GM12878 (cell line): ENCODE data around the gene MINPP1. TPM values are rescaled to one million over a fixed set of nuclear protein-coding genes. Genes with fewer than 3 reads are reported as not detected.

Source experiments
- ASH2L ChIP-seq: fragments of 300-600, 200-600 bp; sonication (generic); IDR thresholded peaks from 2 replicates; pipeline ENCODE4 v1.6.1; 2017; ENCODE audit warnings: low read depth, mild to moderate bottlenecking, borderline replicate concordance
- ATF7 ChIP-seq: fragments of 450-650 bp; IDR thresholded peaks from 2 replicates; pipeline ENCODE4 v1.6.1; 2016; ENCODE audit warnings: low read depth, mild to moderate bottlenecking
- BRCA1 ChIP-seq: IDR thresholded peaks from 2 replicates; pipeline ENCODE4 v1.6.1; 2011; ENCODE audit warnings: low read depth, low read length, improper control_type of control experiment
- CBX3 ChIP-seq: fragments of 200-600 bp; sonication (generic); IDR thresholded peaks from 2 replicates; pipeline ENCODE4 v1.6.1; 2016; ENCODE audit warnings: low read depth, borderline replicate concordance
- EGR1 ChIP-seq, 2 experiments: IDR thresholded peaks; 1 replicate in 1 of 2; 2 replicates in 1 of 2; pipeline ENCODE4 v1.6.1; 2011 to 2012; ENCODE audit warnings: low read depth in 2 of 2, low read length in 2 of 2, borderline replicate concordance in 1 of 2, mild to moderate bottlenecking in 1 of 2, moderate library complexity in 1 of 2
- ETV6 ChIP-seq, 2 experiments: fragments of 450-650 bp in 1 of 2; IDR thresholded peaks in 1 of 2; conservative IDR thresholded peaks in 1 of 2; 2 replicates each; pipeline ENCODE4 v1.6.1; 2014; ENCODE audit warnings: antibody characterized with exemption in 1 of 2, borderline replicate concordance in 1 of 2, low read depth in 1 of 2, mild to moderate bottlenecking in 1 of 2, moderate library complexity in 1 of 2
- HDAC6 ChIP-seq: fragments of 200-600 bp; sonication (generic); IDR thresholded peaks from one replicate; pipeline ENCODE4 v1.8.0; 2017; ENCODE audit warnings: antibody characterized with exemption; ENCODE audit not compliant: unreplicated experiment
- IRF4 ChIP-seq: IDR thresholded peaks from 2 replicates; pipeline ENCODE4 v1.6.1; 2011; ENCODE audit warnings: low read depth, low read length
- JUNB ChIP-seq: IDR thresholded peaks from 2 replicates; pipeline ENCODE4 v1.6.1; 2016; ENCODE audit warnings: antibody characterized with exemption, mild to moderate bottlenecking
- MXI1 ChIP-seq: fragments of 150-350 bp; IDR thresholded peaks from 2 replicates; pipeline ENCODE4 v1.6.1; 2011; ENCODE audit warnings: low read depth, mild to moderate bottlenecking, inconsistent platforms, low read length, improper control_type of control experiment
- NR2C1 ChIP-seq: fragments of 450-650 bp; IDR thresholded peaks from 2 replicates; pipeline ENCODE4 v1.6.1; 2017; ENCODE audit warnings: antibody characterized with exemption, mild to moderate bottlenecking, moderate library complexity
- PML ChIP-seq: IDR thresholded peaks from 2 replicates; pipeline ENCODE4 v1.6.1; 2012; ENCODE audit warnings: low read length, inconsistent platforms
- RAD21 ChIP-seq: IDR thresholded peaks from 2 replicates; pipeline ENCODE4 v1.6.1; 2011; ENCODE audit warnings: mild to moderate bottlenecking, low read depth, low read length, moderate library complexity; ENCODE audit not compliant: insufficient read depth
- STAT3 ChIP-seq: IDR thresholded peaks from 2 replicates; pipeline ENCODE4 v1.6.1; 2011; ENCODE audit warnings: low read depth, low read length, improper control_type of control experiment
- TCF7 ChIP-seq: IDR thresholded peaks from 2 replicates; pipeline ENCODE4 v1.6.1; 2014; ENCODE audit warnings: antibody characterized with exemption, borderline replicate concordance
- YY1 ChIP-seq: IDR thresholded peaks from 2 replicates; pipeline ENCODE4 v1.6.1; 2011; ENCODE audit warnings: low read depth, mild to moderate bottlenecking, low read length
- ZNF384 ChIP-seq: IDR thresholded peaks from 2 replicates; pipeline ENCODE4 v1.6.1; 2012; ENCODE audit warnings: low read depth, mild to moderate bottlenecking, low read length, improper control_type of control experiment, borderline replicate concordance
- ZZZ3 ChIP-seq: IDR thresholded peaks from 2 replicates; pipeline ENCODE4 v1.6.1; 2011; ENCODE audit warnings: low read depth; ENCODE audit not compliant: control insufficient read depth, insufficient read length
- polyA plus RNA-seq, 11 experiments: library from polyadenylated mRNA; depleted of rRNA in 4 of 11; unstranded in 6 of 11; stranded (reverse) in 5 of 11; fragments of >200 nt; fragmentation: Nextera tagmentation in 4 of 11; fragmentation: Illumina TruSeq in 1 of 11; extraction: Ambion mirVana in 4 of 11; extraction: Trizol in 1 of 11; gene quantifications; 1 replicate in 1 of 11; 2 replicates in 10 of 11; pipeline versions ENCODE4 v1.2.1 to v1.2.3, GENCODE V29; 2011 to 2016; ENCODE audit warnings: inconsistent platforms in 2 of 11, missing spikeins in 2 of 11, low read depth in 1 of 11
- total RNA-seq, 4 experiments: library from RNA; depleted of rRNA in 3 of 4; stranded (reverse); fragments of >200 nt in 3 of 4; fragmentation: Illumina TruSeq in 1 of 4; extraction: Trizol in 1 of 4; gene quantifications; 2 replicates each; pipeline versions ENCODE4 v1.2.1 to v1.2.3, GENCODE V29; 2013 to 2021
- TF ChIP-seq, protein P1 (sequence below): fragments of 450-650 bp; IDR thresholded peaks from 2 replicates; pipeline ENCODE4 v1.6.1; 2017; ENCODE audit warnings: borderline replicate concordance
- TF ChIP-seq, protein P2 (sequence below): fragments of 450-650 bp; IDR thresholded peaks from 2 replicates; pipeline ENCODE4 v1.6.1; 2016; ENCODE audit warnings: mild to moderate bottlenecking
- TF ChIP-seq, protein P3 (sequence below): fragments of 150-350 bp; IDR thresholded peaks from 2 replicates; pipeline ENCODE4 v1.6.1; 2014; ENCODE audit warnings: mild to moderate bottlenecking, low read depth, low read length
- TF ChIP-seq, protein P4 (sequence below): fragments of 450-650 bp; IDR thresholded peaks from 2 replicates; pipeline ENCODE4 v1.6.1; 2017; ENCODE audit warnings: low read depth, mild to moderate bottlenecking, moderate library complexity

The MINPP1 gene
- total and polyA plus RNA-seq, 10 of the 15 experiments (the other 5 are each of a cell fraction or from before 2014, with no cell fraction given), result 3.9 to 29.2 (median 10.7) TPM

DNA sequence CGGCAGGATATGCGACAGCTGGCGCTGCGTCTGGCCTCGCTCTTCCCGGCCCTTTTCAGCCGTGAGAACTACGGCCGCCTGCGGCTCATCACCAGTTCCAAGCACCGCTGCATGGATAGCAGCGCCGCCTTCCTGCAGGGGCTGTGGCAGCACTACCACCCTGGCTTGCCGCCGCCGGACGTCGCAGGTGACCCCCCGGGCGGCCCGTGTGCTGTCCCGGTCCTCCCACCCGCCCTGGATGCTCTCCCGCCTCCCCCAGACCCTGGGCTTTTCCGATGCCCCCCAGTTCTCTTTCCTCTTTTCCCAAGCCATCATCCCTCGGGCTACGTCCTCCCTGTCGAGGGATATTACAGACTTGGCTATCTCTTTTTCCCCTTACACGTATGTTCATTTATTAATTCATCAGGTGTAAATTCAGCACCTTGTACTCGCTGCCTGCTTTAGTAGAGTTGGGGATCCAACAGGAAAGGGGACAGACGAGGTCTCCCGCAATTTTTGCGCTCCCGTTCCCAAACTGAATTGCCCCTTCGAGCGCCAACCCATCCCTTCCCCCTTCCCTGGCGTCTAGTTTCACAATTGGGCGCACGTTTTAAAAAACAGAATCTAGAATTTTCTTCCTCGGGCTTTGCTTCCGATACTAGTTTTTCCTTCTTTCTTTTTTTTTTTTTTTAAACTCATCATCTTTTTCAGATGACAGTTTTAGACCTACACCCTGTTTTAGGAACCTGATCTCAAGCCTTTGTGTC is 846 bp downstream of the MINPP1 start (continued):
- TF ChIP-seq, protein P1, sequence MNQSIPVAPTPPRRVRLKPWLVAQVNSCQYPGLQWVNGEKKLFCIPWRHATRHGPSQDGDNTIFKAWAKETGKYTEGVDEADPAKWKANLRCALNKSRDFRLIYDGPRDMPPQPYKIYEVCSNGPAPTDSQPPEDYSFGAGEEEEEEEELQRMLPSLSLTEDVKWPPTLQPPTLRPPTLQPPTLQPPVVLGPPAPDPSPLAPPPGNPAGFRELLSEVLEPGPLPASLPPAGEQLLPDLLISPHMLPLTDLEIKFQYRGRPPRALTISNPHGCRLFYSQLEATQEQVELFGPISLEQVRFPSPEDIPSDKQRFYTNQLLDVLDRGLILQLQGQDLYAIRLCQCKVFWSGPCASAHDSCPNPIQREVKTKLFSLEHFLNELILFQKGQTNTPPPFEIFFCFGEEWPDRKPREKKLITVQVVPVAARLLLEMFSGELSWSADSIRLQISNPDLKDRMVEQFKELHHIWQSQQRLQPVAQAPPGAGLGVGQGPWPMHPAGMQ, result no peak
- TF ChIP-seq MXI1, result 0 out of 2 replicates have a peak, but pooled peaks have one; percentile 22
- 0 out of 2 replicates have a peak, but pooled peaks have one; percentile 7 for TF ChIP-seq YY1
- no peak for TF ChIP-seq TCF7
- no peak for TF ChIP-seq ETV6 (conservative IDR thresholded peaks at IDR 0.05 in 1 of 2, IDR thresholded peaks at IDR 0.05 in 1 of 2; ENCODE audit: borderline replicate concordance in 1 of 2, low read depth in 1 of 2)
- TF ChIP-seq, protein P2, sequence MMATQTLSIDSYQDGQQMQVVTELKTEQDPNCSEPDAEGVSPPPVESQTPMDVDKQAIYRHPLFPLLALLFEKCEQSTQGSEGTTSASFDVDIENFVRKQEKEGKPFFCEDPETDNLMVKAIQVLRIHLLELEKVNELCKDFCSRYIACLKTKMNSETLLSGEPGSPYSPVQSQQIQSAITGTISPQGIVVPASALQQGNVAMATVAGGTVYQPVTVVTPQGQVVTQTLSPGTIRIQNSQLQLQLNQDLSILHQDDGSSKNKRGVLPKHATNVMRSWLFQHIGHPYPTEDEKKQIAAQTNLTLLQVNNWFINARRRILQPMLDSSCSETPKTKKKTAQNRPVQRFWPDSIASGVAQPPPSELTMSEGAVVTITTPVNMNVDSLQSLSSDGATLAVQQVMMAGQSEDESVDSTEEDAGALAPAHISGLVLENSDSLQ, result no peak
- TF ChIP-seq PML, result no peak
- TF ChIP-seq ATF7, result no peak
- TF ChIP-seq NR2C1, result no peak; the same call in 1 of the 2 replicates
- 0 out of 3 replicates have a peak, but pooled peaks of 1 of the 2 experiments have one; percentile 4 for TF ChIP-seq EGR1 (IDR thresholded peaks at IDR 0.05; ENCODE audit: borderline replicate concordance in 1 of 2, low read depth in 2 of 2, low read length in 2 of 2)
- no peak for TF ChIP-seq ZZZ3
- no peak for TF ChIP-seq CBX3
- peak; percentile 43 for TF ChIP-seq RAD21
- no peak for TF ChIP-seq JUNB
- TF ChIP-seq ZNF384, result no peak
- TF ChIP-seq, protein P3, sequence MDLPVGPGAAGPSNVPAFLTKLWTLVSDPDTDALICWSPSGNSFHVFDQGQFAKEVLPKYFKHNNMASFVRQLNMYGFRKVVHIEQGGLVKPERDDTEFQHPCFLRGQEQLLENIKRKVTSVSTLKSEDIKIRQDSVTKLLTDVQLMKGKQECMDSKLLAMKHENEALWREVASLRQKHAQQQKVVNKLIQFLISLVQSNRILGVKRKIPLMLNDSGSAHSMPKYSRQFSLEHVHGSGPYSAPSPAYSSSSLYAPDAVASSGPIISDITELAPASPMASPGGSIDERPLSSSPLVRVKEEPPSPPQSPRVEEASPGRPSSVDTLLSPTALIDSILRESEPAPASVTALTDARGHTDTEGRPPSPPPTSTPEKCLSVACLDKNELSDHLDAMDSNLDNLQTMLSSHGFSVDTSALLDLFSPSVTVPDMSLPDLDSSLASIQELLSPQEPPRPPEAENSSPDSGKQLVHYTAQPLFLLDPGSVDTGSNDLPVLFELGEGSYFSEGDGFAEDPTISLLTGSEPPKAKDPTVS, result no peak
- TF ChIP-seq, protein P4, sequence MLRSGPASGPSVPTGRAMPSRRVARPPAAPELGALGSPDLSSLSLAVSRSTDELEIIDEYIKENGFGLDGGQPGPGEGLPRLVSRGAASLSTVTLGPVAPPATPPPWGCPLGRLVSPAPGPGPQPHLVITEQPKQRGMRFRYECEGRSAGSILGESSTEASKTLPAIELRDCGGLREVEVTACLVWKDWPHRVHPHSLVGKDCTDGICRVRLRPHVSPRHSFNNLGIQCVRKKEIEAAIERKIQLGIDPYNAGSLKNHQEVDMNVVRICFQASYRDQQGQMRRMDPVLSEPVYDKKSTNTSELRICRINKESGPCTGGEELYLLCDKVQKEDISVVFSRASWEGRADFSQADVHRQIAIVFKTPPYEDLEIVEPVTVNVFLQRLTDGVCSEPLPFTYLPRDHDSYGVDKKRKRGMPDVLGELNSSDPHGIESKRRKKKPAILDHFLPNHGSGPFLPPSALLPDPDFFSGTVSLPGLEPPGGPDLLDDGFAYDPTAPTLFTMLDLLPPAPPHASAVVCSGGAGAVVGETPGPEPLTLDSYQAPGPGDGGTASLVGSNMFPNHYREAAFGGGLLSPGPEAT, result no peak
- no peak for TF ChIP-seq STAT3
- no peak for TF ChIP-seq HDAC6
- no peak for TF ChIP-seq ASH2L
- TF ChIP-seq BRCA1, result no peak
- no peak for TF ChIP-seq IRF4
- TF ChIP-seq, all 136 proteins: peak for 10
